SH-SY5Y (cell line): ENCODE data around the gene INSIG1.

ENCODE experiments used
- GATA2 ChIP-seq: IDR thresholded peaks from 2 replicates; pipeline ENCODE4 v1.6.1; 2011; ENCODE audit warnings: mild to moderate bottlenecking, low read depth, low read length
- GATA3 ChIP-seq: IDR thresholded peaks from 2 replicates; pipeline ENCODE4 v1.6.1; 2011; ENCODE audit warnings: low read depth, mild to moderate bottlenecking, low read length, moderate library complexity

Gene INSIG1

DNA sequence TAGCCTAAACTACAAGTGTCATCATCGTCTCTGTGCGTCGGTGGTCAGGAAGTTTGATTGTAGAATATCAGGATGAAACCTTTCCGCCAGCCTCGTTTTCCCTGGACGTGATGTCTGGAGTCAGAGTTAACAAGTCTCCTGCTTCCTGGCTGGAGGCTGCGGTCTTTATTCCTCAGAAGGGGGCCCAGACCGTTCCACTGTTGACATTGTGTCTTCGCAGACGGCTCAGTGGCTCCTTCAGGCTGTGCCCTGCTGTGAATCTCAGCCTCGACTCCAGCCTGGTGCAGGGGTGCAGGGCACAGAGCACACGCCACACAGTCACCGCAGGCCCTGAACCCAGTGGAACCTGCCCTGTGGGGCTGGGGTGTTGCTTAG is 37.2 kb upstream of the INSIG1 start:
- TF ChIP-seq GATA2: no peak
- TF ChIP-seq GATA3: no peak

DNA sequence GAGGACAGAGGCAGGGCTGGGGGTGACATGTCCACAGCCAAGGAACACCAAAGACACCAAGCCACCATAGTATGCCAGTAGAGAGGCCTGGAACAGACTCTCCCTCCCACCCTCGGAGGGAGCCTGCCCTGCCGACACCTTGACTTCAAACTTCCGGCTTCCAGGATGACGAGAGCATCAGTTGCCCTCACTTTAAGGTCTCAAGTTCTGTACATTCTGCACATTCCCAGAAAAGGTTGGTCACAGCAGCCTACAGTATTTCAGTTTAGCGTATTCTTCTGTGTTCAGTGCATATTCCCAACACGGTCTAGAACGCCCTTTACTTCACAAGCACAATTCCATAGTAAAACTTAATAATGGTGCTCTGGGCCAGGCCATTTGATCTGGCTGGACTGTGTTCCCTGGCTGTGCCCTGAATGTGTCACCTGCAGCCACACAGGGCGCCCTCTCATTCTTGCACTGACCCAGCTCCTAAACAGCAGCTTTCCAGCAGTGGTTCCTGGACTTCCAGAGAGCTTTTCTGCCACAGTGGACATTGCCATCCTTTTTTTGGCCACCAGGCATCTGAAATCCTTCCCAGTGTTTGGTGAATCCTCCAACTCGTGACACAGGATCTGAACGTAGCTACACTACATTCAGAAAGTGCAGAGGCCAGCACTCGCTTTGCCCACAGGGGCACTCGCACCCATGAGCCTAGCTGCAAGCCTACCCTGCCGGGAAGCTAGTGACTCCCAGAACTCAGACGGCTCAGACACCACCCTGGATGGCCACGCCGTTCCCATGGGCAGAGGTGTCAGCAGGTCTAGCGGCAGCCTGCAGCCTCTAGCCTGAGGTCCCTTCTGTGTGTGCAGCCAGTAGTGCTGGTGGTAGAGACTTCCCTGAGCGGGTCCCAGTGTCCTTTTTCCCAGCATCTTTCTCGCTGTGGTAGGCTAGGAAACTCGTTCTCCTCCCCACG is 36.4 kb upstream of the INSIG1 start:
- no peak for TF ChIP-seq GATA3

DNA sequence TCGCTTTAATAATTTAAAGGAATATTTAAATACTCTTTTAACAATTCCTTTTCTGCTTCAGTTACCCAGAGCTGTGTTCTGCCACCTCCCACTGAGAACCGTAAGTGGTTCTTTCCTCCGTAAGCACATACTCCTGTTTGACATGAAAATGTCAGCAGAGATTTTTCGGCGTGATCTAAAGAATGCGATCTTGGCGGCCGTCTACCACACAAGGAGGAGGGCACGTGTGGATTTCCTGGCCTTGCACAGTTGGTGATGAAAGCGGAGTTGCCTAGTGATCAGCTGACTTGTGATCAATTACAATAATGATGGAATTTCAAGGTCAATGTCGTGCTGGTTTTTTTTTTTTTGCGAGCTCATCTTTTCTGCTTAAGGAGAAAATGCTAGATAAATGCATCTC is 35.6 kb upstream of the INSIG1 start:
- TF ChIP-seq GATA2 (no peak), GATA3 (no peak)

DNA sequence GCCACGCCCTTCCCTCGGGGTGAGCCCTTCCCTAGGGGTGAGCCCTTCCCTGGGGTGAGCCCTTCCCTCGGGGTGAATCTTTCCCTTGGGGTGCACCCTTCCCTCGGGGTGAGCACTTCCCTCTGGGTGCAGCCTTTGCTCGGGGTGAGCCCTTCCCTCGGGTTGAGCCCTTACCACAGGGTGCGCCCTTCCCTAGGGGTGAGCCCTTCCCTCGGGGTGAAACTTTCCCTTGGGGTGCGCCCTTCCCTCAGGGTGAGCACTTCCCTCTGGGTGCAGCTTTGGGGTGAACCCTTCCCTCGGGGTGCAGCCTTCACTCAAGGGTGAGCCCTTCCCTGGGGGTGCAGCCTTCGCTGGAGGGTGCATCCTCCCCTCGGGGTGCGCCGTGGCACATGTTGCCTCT is 34.6 kb upstream of the INSIG1 start:
- no peak for TF ChIP-seq GATA2
- no peak for TF ChIP-seq GATA3

GRCh38 chr7:155263581-155264143 is 34.0 kb upstream of the INSIG1 start:
- TF ChIP-seq GATA2 (no peak), GATA3 (no peak)

DNA sequence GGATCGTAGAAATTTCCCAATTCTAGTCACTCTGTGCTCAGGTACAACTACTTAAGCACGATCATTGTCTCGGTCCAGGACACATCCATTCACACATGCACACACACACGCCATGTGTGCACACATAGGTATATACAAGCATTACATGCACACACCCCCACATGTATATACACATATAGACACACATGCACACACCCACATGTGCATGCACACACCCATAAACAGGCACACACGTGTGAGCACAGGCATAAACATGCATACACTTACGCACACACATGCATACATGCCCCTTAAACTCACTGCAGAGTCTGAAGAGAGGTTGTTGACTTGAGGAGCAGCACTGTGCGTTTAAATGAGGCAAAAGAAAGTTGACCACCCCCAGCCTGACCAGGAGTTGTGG is 32.5 kb upstream of the INSIG1 start:
- no peak for TF ChIP-seq GATA3

DNA sequence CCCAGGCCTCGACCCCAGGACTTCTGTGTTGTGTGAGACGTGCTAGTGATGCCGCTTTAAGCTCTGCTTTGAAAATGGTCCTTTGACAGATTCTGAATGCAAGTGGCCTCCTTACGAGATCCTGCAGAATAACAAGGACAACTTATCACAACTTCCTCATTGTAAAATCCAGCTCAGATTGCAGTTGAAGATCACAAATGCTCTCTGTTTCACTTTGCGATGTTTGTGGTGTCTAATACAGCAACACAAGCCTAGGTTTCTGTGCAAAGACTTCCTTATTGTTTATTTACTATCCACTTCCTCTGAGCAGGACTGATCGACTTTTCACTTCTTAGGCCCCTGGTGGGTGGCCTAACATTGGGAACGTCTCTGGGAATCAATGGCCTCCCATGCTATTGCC is 31.7 kb upstream of the INSIG1 start:
- no peak for TF ChIP-seq GATA2
- no peak for TF ChIP-seq GATA3

DNA sequence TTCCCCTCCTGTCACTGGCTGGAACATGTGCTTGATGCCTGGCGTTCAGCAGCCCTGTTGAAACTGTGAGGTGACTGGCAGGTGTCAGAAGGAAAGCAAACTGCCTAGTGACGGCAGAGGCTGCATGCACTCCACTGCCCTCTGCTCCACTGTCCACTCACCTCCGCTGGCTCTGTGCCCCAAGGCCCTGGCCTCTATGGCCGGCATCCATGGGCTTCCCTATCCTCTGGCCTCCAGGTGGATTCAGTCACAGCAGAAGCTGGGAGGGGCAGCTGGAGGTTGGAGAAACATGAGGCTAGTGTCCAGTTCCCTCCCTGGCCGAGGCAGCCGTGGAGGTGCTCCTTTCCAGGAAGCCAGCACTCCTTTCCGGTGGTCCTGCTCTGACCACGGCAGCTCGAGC is 31.2 kb upstream of the INSIG1 start:
- TF ChIP-seq GATA3 (no peak), GATA2 (no peak)

- TF ChIP-seq GATA2: no peak
- no peak for TF ChIP-seq GATA3
These were observed 30.7 kb upstream of the INSIG1 start for GRCh38 chr7:155267023-155267422.

- TF ChIP-seq GATA2 (no peak), GATA3 (no peak)
These were observed 30.2 kb upstream of the INSIG1 start for GRCh38 chr7:155267436-155267835.

DNA sequence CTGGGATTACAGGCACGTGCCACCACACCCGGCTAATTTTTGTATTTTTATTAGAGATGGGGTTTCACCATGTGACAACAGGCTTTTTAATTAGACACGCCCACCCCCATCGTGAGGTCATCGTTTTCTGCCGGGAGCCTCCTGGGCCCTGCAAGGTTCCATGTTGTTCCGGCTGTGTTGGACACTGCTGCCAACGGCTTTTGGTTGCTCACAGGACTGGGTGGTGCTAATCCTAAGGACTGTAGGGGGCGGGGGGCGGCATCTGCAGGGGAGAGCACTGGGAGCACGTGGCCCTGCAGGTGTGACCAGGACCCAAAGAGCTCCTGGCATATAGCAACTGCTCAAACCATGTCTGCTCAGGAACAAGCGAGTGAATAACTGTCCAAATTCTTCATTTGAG is 29.5 kb upstream of the INSIG1 start:
- TF ChIP-seq GATA3 (no peak), GATA2 (no peak)

GRCh38 chr7:155268921-155269650 is 28.6 kb upstream of the INSIG1 start:
- no peak for TF ChIP-seq GATA3
- TF ChIP-seq GATA2: no peak

DNA sequence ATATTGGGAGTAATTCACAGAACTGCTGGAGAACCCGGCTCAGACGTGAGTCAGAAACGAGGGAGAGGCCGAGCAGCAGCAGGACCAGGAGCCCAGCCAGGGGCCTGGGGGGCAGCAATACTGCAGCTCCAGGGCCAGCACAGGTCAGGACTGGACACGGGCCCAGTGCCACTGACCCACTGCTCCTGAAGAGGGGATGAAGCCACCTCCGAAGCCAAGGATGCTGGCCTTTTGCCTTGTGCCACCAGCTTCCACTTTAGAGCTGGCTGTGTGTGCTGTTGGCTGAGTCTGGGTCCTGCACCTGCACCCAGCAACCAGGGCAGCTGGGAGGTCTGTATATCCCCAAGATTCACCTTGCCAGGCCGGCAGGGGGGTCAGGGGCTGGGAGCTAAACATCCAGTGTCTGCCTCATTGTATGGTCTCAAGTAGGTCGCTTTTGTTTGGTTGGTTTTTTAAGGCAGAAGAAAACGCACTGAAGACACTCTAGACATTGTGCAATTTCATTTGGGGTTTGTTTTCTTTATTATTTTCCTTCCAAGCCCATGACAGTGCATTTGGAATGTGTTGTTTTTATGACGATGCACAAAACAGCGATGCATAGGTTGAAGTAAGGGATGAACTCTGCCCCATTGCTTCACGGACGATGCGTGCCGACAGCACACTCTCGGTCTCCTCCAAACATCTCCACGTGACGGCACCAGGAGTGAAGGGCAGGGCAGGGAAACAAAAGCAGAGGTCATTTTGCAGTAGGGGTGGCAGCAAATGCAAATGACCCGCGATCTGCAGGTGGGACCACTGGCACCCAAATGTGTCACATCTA is 27.7 kb upstream of the INSIG1 start:
- TF ChIP-seq GATA2 (no peak), GATA3 (no peak)

- TF ChIP-seq GATA2 (no peak), GATA3 (no peak)
These were observed 26.8 kb upstream of the INSIG1 start for GRCh38 chr7:155270861-155271260.
